HUES48 (cell line): ENCODE results near the gene DNAJC19.
"Not testable (repeated sequence)": the region's sequence is repeated elsewhere in the genome, so short reads cannot be mapped to it uniquely, and the experiment has no call there.

Experiments
- H3K27ac ChIP-seq: one replicate; pipeline ENCODE4 v1.7.0; 2013; ENCODE audit warnings: low read depth, low read length, inconsistent platforms
- H3K27me3 ChIP-seq: 2 replicates; pipeline ENCODE4 v1.6.1; 2013; ENCODE audit warnings: mild to moderate bottlenecking, low read length; ENCODE audit not compliant: control insufficient read depth, insufficient read depth
- H3K36me3 ChIP-seq: 2 replicates; pipeline ENCODE4 v1.6.1; 2013; ENCODE audit warnings: low read length; ENCODE audit not compliant: control insufficient read depth, insufficient read depth
- H3K4me1 ChIP-seq: 2 replicates; pipeline ENCODE4 v1.6.1; 2013; ENCODE audit warnings: mild to moderate bottlenecking, low read length; ENCODE audit not compliant: control insufficient read depth, insufficient read depth
- H3K4me3 ChIP-seq: 2 replicates; pipeline ENCODE4 v1.5.1; 2013; ENCODE audit warnings: mild to moderate bottlenecking, low read depth, low read length
- H3K9ac ChIP-seq: 2 replicates; pipeline ENCODE4 v1.6.1; 2013; ENCODE audit warnings: mild to moderate bottlenecking, low read depth, low read length, moderate library complexity
- H3K9me3 ChIP-seq: 2 replicates; pipeline ENCODE4 v1.6.1; 2013; ENCODE audit warnings: low read length; ENCODE audit not compliant: control insufficient read depth, insufficient read depth

DNAJC19 gene

GRCh38 chr3:180990505-180990904 is 969 bp upstream of the DNAJC19 start:
- H3K27ac ChIP-seq = no peak overlapping the region
- no peaks in the 10 kb centered on the region for H3K4me1 ChIP-seq
- no peaks in the 10 kb centered on the region for H3K27me3 ChIP-seq
- peaks cover 24% of the 10 kb centered on the region for H3K36me3 ChIP-seq
- no peak overlapping the region for H3K9ac ChIP-seq
- H3K4me3 ChIP-seq = peak overlapping the region; percentile 85; the same call in 1 of the 2 replicates
- H3K9me3 ChIP-seq = no peaks in the 10 kb centered on the region

GRCh38 chr3:180987344-180987743 is 2.2 kb downstream of the DNAJC19 start:
- peaks cover 46% of the 10 kb centered on the region for H3K36me3 ChIP-seq
- no peak overlapping the region for H3K4me3 ChIP-seq
- H3K27me3 ChIP-seq = no peaks in the 10 kb centered on the region
- no peak overlapping the region for H3K9ac ChIP-seq
- H3K27ac ChIP-seq = no peak overlapping the region
- H3K4me1 ChIP-seq = no peaks in the 10 kb centered on the region
- H3K9me3 ChIP-seq = no peaks in the 10 kb centered on the region

- H3K4me3 ChIP-seq, H3K27ac ChIP-seq, H3K4me1 ChIP-seq, H3K9me3 ChIP-seq, H3K27me3 ChIP-seq, H3K9ac ChIP-seq: not testable (repeated sequence)
- H3K36me3 ChIP-seq = peaks cover 46% of the 10 kb centered on the region
Measured at GRCh38 chr3:180986366-180986765, 3.2 kb downstream of the DNAJC19 start.

GRCh38 chr3:180983136-180983535 is 6.4 kb downstream of the DNAJC19 start:
- H3K4me3 ChIP-seq = no peak overlapping the region
- H3K9ac ChIP-seq = no peak overlapping the region
- H3K27ac ChIP-seq = no peak overlapping the region
- peaks cover 56% of the 10 kb centered on the region for H3K36me3 ChIP-seq
- H3K4me1 ChIP-seq = no peaks in the 10 kb centered on the region
- H3K9me3 ChIP-seq = no peaks in the 10 kb centered on the region
- H3K27me3 ChIP-seq = no peaks in the 10 kb centered on the region

GRCh38 chr3:180981912-180982311 is 7.6 kb downstream of the DNAJC19 start:
- H3K4me3 ChIP-seq = no peak overlapping the region
- peaks cover 58% of the 10 kb centered on the region for H3K36me3 ChIP-seq
- H3K9me3 ChIP-seq = no peaks in the 10 kb centered on the region
- H3K4me1 ChIP-seq = no peaks in the 10 kb centered on the region
- H3K27me3 ChIP-seq = no peaks in the 10 kb centered on the region
- no peak overlapping the region for H3K9ac ChIP-seq
- peak overlapping the region; percentile 51 for H3K27ac ChIP-seq

GRCh38 chr3:180980611-180981010 is 8.9 kb downstream of the DNAJC19 start:
- Histone ChIP-seq H3K9me3 (no peaks in the 10 kb centered on the region), H3K27ac (no peak overlapping the region), H3K36me3 (peaks cover 58% of the 10 kb centered on the region), H3K4me3 (no peak overlapping the region), H3K9ac (no peak overlapping the region), H3K27me3 (no peaks in the 10 kb centered on the region), H3K4me1 (no peaks in the 10 kb centered on the region)

- H3K36me3 ChIP-seq = peaks cover 58% of the 10 kb centered on the region
Measured at GRCh38 chr3:180979961-180980360, 9.6 kb downstream of the DNAJC19 start.

GRCh38 chr3:180977498-180977897 is 12.0 kb downstream of the DNAJC19 start:
- H3K4me3 ChIP-seq = no peak overlapping the region
- H3K9me3 ChIP-seq = no peaks in the 10 kb centered on the region
- no peak overlapping the region for H3K27ac ChIP-seq
- H3K27me3 ChIP-seq = no peaks in the 10 kb centered on the region
- no peak overlapping the region for H3K9ac ChIP-seq
- H3K4me1 ChIP-seq = no peaks in the 10 kb centered on the region
- peaks cover 65% of the 10 kb centered on the region for H3K36me3 ChIP-seq

More at GRCh38 chr3:180979961-180980360, 9.6 kb downstream of the DNAJC19 start:
- Histone ChIP-seq H3K4me3 (no peak overlapping the region), H3K4me1 (no peaks in the 10 kb centered on the region), H3K27me3 (no peaks in the 10 kb centered on the region), H3K9me3 (no peaks in the 10 kb centered on the region), H3K9ac (no peak overlapping the region), H3K27ac (no peak overlapping the region)

GRCh38 chr3:180974286-180974685 is 15.2 kb downstream of the DNAJC19 start:
- H3K36me3 ChIP-seq = peaks cover 94% of the 10 kb centered on the region
- no peaks in the 10 kb centered on the region for H3K27me3 ChIP-seq
- H3K9ac ChIP-seq = no peak overlapping the region
- no peak overlapping the region for H3K4me3 ChIP-seq
- no peaks in the 10 kb centered on the region for H3K4me1 ChIP-seq
- no peaks in the 10 kb centered on the region for H3K9me3 ChIP-seq
- no peak overlapping the region for H3K27ac ChIP-seq

- Histone ChIP-seq H3K9me3 (no peaks in the 10 kb centered on the region), H3K9ac (no peak overlapping the region), H3K4me3 (no peak overlapping the region), H3K4me1 (no peaks in the 10 kb centered on the region), H3K36me3 (peaks cover 98% of the 10 kb centered on the region), H3K27ac (no peak overlapping the region), H3K27me3 (no peaks in the 10 kb centered on the region)
Measured at GRCh38 chr3:180973543-180973942, 16.0 kb downstream of the DNAJC19 start.

- no peaks in the 10 kb centered on the region for H3K27me3 ChIP-seq
- no peak overlapping the region for H3K27ac ChIP-seq
- H3K9me3 ChIP-seq = no peaks in the 10 kb centered on the region
- no peak overlapping the region for H3K4me3 ChIP-seq
- H3K9ac ChIP-seq = no peak overlapping the region
- H3K4me1 ChIP-seq = no peaks in the 10 kb centered on the region
- H3K36me3 ChIP-seq = peaks cover 98% of the 10 kb centered on the region
Measured at GRCh38 chr3:180970931-180971330, 18.6 kb downstream of the DNAJC19 start.

- no peaks in the 10 kb centered on the region for H3K9me3 ChIP-seq
- no peak overlapping the region for H3K4me3 ChIP-seq
- H3K9ac ChIP-seq = no peak overlapping the region
- H3K27ac ChIP-seq = no peak overlapping the region
- H3K4me1 ChIP-seq = no peaks in the 10 kb centered on the region
- peaks cover 99% of the 10 kb centered on the region for H3K36me3 ChIP-seq
- no peaks in the 10 kb centered on the region for H3K27me3 ChIP-seq
Measured at GRCh38 chr3:180962530-180962929, 27.0 kb downstream of the DNAJC19 start.
